Urinary bladder (tissue), 4 donors: ENCODE measurements around the gene SVEP1. TPM values are rescaled to one million over a fixed set of nuclear protein-coding genes. Genes with fewer than 3 reads are reported as not detected.
A peak's percentile ranks its signal among the peaks of the same experiment; 100 is the strongest.

Source experiments
- DNase-seq: peaks from one replicate; pipeline ENCODE4 v3.0.0-alpha.2; 2015; ENCODE audit errors: extremely low spot score
- H3K27ac ChIP-seq: one replicate; pipeline ENCODE4 v1.5.1; 2013; ENCODE audit warnings: low read depth, mild to moderate bottlenecking, moderate library complexity
- H3K36me3 ChIP-seq: one replicate; pipeline ENCODE4 v1.6.1; 2013; ENCODE audit warnings: mild to moderate bottlenecking, moderate library complexity; ENCODE audit not compliant: insufficient read depth
- H3K4me1 ChIP-seq: one replicate; pipeline ENCODE4 v1.6.1; 2013; ENCODE audit warnings: mild to moderate bottlenecking, moderate library complexity; ENCODE audit not compliant: insufficient read depth
- H3K4me3 ChIP-seq: one replicate; pipeline ENCODE4 v1.5.1; 2013; ENCODE audit warnings: low read depth, low read length
- WGBS: extraction: QIAGEN DNeasy Blood & Tissue Kit; methylation state at CpG from one replicate; pipeline ENCODE4 v1.1.7; 2013; 5-methylcytosine and 5-hydroxymethylcytosine counted together
- polyA plus RNA-seq: library from polyadenylated mRNA; stranded (reverse); fragments of 200-250 nt; gene quantifications from one replicate; pipeline ENCODE4 v1.2.3, GENCODE V29; 2013
- total RNA-seq: library from RNA; depleted of rRNA; stranded (reverse); fragments of >200 nt; gene quantifications from one replicate; pipeline ENCODE4 v1.2.3, GENCODE V29; 2014
- donor health status: healthy with polysubstance abuse.
- donor health status: healthy.

SVEP1 gene
- total and polyA plus RNA-seq, 2 donors, result 7.7 to 80.5 TPM

DNA sequence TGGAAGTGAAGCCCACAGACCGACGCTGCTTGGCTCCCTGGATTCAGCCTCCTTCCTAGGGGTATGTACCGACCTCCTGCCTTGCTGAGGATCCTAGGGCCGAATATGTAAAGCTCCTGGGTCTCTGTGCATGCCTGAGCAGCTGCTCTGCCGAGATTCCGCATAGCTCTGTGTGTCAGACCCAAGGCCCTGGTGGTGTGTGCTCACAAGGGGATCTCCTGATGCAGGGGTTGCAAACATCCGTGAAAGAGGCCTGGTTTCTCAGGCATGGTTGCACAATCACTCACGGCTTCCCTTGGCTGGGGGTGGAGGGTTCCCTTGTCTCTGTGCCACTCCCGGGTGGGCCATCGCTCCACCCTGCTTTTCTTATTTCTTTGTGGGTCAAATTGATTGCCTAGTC lies 19.9 kb upstream of the SVEP1 start:
- no peaks in the 10 kb centered on the region for H3K36me3 ChIP-seq
- DNase-seq, result no peak
- no peak overlapping the region for H3K4me3 ChIP-seq
- WGBS, result 52% methylated on average over 10 of the region's 10 CpGs
- H3K27ac ChIP-seq, result no peak overlapping the region
- H3K4me1 ChIP-seq, result no peaks in the 10 kb centered on the region

DNA sequence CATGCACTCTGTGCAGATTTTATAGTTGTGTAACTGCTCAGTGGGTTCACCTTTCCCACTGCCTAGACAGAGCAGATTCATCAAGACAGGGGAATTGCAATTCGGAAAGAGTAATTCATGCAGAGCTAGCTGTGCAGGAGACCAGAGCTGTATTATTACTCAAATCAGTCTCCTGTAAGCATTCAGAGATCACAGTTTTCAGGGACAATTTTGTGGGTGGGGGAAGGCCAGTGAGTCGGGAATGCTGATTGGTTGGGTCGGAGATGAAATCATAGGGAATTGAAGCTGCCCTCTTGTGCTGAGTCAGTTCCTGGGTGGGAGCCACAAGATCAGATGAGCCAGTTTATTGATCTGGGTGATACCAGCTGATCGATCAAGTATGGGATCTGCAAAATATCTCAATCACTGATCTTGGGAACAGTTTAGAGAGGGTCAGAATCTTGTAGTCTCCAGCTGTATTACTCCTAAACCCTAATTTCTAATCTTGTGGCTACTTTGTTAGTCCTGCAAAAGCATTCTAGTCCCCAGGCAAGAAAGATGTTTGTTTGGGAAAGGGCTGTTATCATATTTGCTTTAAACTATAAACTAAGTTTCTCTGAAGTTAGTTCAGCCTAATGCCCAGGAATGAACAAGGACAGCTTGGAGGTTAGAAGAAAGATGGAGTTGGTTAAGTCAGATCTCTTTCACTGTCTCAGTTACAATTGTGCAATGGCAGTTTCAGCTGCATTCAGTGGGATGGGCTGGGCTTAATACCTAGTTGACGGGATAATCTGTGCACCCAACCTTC lies 12.7 kb upstream of the SVEP1 start:
- Histone ChIP-seq H3K4me3 (no peak overlapping the region), H3K27ac (no peak overlapping the region), H3K4me1 (no peaks in the 10 kb centered on the region), H3K36me3 (no peaks in the 10 kb centered on the region)
- no peak for DNase-seq
- WGBS, result 74% methylated on average over 5 of the region's 5 CpGs

DNA sequence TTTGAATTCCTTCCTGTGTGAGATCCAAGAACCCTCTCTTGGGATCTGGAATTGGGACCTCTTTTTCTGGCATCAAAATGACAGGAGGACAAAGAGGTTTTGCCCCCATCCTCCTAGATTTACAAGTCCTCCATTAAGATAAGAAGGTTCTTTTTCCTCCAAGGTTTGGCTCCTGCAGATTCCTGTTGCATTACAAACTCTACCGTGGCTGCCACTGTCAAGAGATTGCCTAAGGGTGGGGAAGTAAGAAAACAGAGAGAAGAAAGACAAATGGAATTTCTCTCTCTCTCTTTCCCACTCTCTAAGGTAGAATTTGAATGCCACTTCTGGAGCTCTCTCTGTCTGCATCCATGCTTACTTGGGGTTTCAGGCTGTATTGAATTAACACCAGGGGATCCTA lies 12.0 kb upstream of the SVEP1 start:
- 2% methylated on average over 1 of the region's 1 CpG for WGBS
- no peak for DNase-seq
- Histone ChIP-seq H3K36me3 (no peaks in the 10 kb centered on the region), H3K4me3 (no peak overlapping the region), H3K27ac (no peak overlapping the region), H3K4me1 (no peaks in the 10 kb centered on the region)

DNA sequence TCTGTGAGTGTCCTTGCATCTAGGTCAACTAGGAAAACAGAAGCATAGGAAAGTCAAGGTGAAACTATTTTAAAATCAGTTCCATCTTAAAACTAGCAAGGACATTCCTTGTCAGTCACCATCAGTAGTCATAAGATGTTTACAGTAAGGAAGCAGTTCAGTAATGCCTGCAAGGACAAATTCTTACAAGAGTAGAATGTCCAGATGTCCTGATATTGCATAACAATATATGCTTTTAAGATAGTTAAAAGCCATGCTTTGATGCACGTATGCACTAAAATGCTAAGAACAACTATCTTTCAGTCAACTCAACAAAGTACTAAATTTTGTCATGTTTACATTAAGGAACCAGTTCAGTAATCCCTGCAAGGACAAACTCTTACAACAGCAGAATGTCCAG lies 11.3 kb upstream of the SVEP1 start:
- Histone ChIP-seq H3K36me3 (no peaks in the 10 kb centered on the region), H3K27ac (no peak overlapping the region), H3K4me1 (no peaks in the 10 kb centered on the region), H3K4me3 (no peak overlapping the region)
- 35% methylated on average over 1 of the region's 1 CpG for WGBS
- DNase-seq, result no peak

DNA sequence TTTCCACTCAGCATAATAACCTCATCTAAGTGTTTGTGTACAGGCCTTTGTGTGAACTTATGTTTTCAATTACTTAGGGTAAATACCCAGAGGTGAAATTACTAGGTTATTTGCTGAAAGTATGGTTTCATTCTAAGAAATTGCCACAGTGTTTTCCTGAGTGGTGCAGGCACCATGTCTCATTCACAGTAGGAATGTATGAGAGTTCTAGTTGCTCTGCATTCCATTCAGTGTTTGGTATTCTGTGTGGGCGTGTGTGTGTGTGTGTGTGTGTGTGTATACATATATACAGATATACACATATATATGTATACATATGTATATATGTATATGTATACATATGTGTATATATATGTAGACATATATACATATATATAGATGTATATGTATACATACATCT lies 8.8 kb upstream of the SVEP1 start:
- 92% methylated on average over 1 of the region's 1 CpG for WGBS
- DNase-seq, result no peak
- Histone ChIP-seq H3K36me3 (no peaks in the 10 kb centered on the region), H3K27ac (no peak overlapping the region), H3K4me3 (no peak overlapping the region), H3K4me1 (no peaks in the 10 kb centered on the region)

DNA sequence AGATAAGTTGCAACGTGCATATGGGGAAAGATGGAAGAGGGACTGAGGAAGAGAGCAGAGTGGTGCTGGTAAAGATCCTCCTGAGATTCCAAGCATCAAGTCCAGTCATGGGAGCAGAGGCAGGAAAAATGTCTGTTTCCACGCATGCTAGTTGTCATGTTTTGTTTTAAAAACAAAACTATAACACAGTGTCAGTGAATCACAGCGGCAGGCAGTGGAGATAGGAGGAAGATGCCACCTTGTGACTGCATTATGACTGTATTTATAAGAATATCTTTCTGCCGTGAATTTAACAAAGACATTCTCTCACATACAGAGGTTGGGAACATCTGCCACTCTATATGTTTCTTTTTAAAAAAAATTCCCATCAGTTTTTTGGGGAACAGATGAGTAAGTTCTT lies 3.7 kb upstream of the SVEP1 start:
- Histone ChIP-seq H3K4me3 (no peak overlapping the region), H3K4me1 (no peaks in the 10 kb centered on the region), H3K27ac (no peak overlapping the region), H3K36me3 (no peaks in the 10 kb centered on the region)
- 37% methylated on average over 4 of the region's 4 CpGs for WGBS
- no peak for DNase-seq

DNA sequence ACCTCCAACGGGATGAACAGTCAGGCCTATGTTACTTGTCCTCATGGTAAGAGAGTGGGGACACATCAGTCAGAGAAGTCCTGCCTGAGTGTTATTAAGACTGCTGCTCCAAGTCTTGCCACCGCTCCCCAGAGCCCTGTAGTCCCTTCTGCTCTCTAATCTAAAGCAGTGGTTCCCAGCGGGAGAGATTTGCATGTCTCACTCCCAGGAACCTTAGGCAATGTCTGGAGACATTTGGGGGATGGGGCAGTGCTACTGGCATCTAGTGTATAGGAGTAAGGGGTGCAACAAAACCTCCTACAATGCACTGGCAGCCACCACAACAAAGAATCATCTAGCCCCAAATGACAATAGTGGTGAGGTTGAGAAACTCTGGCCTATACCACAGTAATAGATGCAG lies 2.6 kb upstream of the SVEP1 start:
- no peak for DNase-seq
- no peaks in the 10 kb centered on the region for H3K4me1 ChIP-seq
- no peak overlapping the region for H3K4me3 ChIP-seq
- no peak overlapping the region for H3K27ac ChIP-seq
- WGBS, result 80% methylated on average over 3 of the region's 3 CpGs
- H3K36me3 ChIP-seq, result no peaks in the 10 kb centered on the region

DNA sequence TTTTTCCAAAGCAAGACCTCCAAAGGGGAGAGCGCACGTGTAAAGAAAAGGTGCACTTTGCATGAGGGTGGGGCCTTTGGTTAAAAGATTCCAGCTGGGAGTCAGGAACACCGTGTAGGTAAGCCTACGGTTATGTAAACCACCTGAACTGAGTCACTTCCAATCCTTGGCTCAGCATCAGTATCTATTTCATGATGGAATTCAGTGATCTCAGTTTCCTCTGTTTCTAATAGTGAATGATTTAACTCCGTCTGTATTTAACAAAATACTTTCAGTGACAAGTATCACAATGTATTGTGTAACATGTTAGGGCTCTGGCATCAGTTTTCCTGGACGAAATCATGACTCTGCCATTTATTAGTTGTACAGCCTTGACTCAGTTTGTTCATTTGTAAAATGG lies 1.3 kb upstream of the SVEP1 start:
- Histone ChIP-seq H3K4me1 (no peaks in the 10 kb centered on the region), H3K4me3 (no peak overlapping the region), H3K27ac (no peak overlapping the region), H3K36me3 (no peaks in the 10 kb centered on the region)
- no peak for DNase-seq
- 75% methylated on average over 6 of the region's 6 CpGs for WGBS

DNA sequence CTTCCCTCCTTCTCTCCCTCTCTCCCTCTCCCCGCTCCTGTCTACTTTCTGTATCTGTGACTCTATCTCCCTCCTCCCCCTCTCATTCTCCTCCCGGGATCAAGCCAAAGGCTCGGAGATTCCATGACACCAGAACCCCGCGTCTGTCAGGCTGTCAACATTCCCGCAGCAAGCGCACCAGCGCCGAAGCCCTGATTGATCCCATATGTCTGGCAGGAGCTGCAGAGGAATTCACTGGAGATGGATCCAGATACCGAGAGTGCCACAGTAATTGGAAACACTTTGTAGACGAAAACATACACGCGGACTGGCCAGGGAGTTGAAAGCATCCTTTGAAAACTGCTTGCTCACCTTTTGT lies 300 bp upstream of the SVEP1 start:
- H3K4me3 ChIP-seq, result peak overlapping the region; percentile 64
- no peaks in the 10 kb centered on the region for H3K4me1 ChIP-seq
- H3K27ac ChIP-seq, result peak overlapping the region; percentile 65
- WGBS, result 1% methylated on average over 13 of the region's 13 CpGs
- no peak for DNase-seq
- H3K36me3 ChIP-seq, result no peaks in the 10 kb centered on the region

DNA sequence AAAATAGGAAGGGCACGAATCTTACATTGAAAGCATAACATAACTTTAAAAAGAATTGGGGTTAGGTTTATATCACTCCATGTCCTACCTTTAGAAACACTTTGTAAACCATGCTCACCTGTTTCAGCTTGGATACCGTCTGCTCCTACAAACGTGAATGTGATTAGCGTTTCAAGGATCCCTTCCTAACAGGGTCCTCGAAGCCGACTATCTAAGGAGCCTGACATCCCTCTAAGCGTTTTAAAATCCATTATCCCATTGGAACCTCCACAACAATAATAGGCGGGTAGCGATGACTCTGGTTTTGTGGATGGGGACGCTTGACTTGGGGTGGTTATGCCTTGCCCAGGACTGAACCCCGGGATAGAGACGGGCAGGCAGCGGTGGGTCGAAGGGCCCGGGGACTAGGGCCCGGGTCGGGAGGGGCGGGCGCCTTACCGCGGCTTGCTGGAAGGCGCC lies 937 bp downstream of the SVEP1 start:
- H3K4me3 ChIP-seq, result peak overlapping the region; percentile 64
- no peak overlapping the region for H3K27ac ChIP-seq
- DNase-seq, result no peak
- H3K36me3 ChIP-seq, result no peaks in the 10 kb centered on the region
- 10% methylated on average over 22 of the region's 22 CpGs for WGBS
- no peaks in the 10 kb centered on the region for H3K4me1 ChIP-seq

DNA sequence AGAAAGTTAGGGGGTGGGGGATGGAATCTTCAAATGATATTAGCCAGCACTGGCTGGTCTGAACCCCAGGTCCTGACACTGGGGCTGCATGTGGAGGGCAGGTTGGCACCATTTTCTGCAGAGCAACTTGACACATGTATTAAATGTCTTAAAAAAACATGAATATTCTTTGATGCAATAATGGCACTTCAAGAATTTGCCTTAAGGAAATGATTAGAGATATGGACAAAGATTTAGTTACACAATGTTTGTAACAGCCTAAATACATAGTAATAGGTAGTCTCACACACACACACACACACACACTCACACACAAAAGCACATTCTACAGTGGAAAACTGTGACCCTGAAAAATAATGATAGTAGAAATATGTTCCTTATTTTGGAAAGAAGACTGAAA lies 3.6 kb downstream of the SVEP1 start:
- Histone ChIP-seq H3K27ac (no peak overlapping the region), H3K4me3 (no peak overlapping the region), H3K36me3 (no peaks in the 10 kb centered on the region), H3K4me1 (no peaks in the 10 kb centered on the region)
- no peak for DNase-seq

DNA sequence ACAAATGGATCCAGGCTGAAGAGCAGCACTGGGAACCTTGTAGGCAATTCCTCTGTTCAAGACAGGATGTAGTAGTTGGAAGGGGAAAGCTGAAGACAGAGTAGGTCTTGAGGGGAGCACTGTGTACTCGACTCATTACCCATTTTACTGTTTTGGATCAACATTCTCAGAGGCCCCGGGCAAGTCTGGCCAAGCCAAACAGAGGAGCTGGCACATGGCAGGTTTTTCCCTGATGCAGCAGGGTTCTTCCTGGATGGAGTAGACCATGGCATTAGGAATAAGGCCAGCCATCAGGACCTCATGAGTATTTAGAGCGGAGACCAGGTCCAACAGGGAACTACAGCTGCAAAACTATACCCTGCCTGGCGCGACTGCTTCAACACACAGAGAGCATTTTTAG lies 4.4 kb downstream of the SVEP1 start:
- Histone ChIP-seq H3K27ac (no peak overlapping the region), H3K4me3 (no peak overlapping the region), H3K36me3 (no peaks in the 10 kb centered on the region), H3K4me1 (no peaks in the 10 kb centered on the region)
- 83% methylated on average over 5 of the region's 5 CpGs for WGBS
- no peak for DNase-seq

DNA sequence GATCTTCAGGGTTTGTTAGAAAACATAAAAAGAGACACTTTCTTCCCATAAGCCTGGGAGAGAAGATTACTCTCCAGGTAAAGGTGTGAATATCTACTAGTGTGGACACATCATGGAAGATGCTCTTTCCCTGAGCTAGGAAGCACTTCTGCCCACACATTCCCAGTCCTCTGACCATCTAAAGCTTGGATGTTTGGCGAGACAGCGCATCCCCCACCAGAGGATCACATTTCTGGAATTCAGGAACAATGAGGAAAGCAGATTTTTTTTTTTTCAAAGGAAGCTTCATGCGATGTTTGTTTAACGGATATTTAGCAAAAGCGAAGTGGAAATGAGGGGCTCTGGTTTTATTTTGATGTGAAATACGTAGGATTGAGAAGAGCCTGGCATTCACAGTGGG lies 6.2 kb downstream of the SVEP1 start:
- WGBS, result 84% methylated on average over 6 of the region's 6 CpGs
- no peak overlapping the region for H3K27ac ChIP-seq
- no peak overlapping the region for H3K4me3 ChIP-seq
- no peak for DNase-seq
- no peaks in the 10 kb centered on the region for H3K4me1 ChIP-seq
- H3K36me3 ChIP-seq, result no peaks in the 10 kb centered on the region

DNA sequence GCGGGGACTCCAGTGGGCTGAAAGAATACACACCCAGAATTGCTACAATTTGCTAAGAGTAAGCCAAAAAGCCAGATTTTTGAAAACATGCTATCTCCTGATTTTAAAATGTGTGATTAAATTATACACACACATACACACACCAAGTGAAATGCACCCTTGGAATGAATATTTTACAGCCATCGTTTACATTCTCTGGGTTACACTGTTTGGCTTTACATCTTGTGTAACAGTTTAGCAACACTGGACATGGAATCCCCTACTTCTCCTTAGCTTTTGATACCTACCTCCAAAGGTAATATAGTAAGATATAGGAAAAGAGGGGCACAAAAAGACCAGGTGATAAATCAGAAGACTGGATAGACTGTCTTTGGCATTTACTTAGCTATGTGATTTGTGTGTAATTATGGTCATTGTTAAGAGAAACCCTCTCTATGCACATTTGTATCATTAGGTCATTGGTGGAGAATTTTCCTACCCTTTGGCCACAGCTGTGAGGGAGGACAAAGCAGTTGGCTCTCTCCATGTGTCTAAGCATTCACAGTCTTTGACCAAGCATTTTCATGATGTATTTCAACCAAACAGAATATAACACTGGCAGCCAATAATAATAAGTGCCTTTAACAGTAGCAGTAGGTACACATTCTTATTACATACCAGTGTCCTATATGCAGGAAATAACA lies 7.6 kb downstream of the SVEP1 start:
- Histone ChIP-seq H3K4me3 (no peak overlapping the region), H3K4me1 (no peaks in the 10 kb centered on the region), H3K36me3 (no peaks in the 10 kb centered on the region), H3K27ac (no peak overlapping the region)
- WGBS, result 71% methylated on average over 2 of the region's 2 CpGs
- DNase-seq, result no peak
